Neutrophil (primary cell): ENCODE results near the gene PHKB.

Source experiments
- H3K27ac ChIP-seq: fragments of 200-600 bp; sonication (generic); 2 replicates; pipeline ENCODE4 v1.5.1; 2016; ENCODE audit warnings: mild to moderate bottlenecking, moderate library complexity
- H3K27me3 ChIP-seq: fragments of 200-600 bp; sonication (generic); 2 replicates; pipeline ENCODE4 v1.6.0; 2016; ENCODE audit warnings: mild to moderate bottlenecking
- H3K36me3 ChIP-seq: fragments of 200-600 bp; sonication (generic); 2 replicates; pipeline ENCODE4 v1.5.1; 2017
- H3K4me1 ChIP-seq, 2 experiments: fragments of 200-600 bp in 1 of 2; sonication (generic) in 1 of 2; 1 replicate in 1 of 2; 2 replicates in 1 of 2; pipeline versions ENCODE4 v1.5.1 to v1.6.1; 2013 to 2016; ENCODE audit warnings: low read depth in 1 of 2, low read length in 1 of 2, mild to moderate bottlenecking in 1 of 2, moderate library complexity in 1 of 2; ENCODE audit not compliant: control insufficient read depth in 1 of 2, insufficient read depth in 1 of 2
- H3K4me3 ChIP-seq, 2 experiments: fragments of 200-600 bp in 1 of 2; sonication (generic) in 1 of 2; 1 replicate in 1 of 2; 2 replicates in 1 of 2; pipeline ENCODE4 v1.5.1; 2013 to 2016; ENCODE audit warnings: low read depth in 1 of 2, low read length in 1 of 2, mild to moderate bottlenecking in 1 of 2, moderate library complexity in 1 of 2
- H3K9me3 ChIP-seq: fragments of 200-600 bp; sonication (generic); 2 replicates; pipeline ENCODE4 v1.5.1; 2016
- TF ChIP-seq, protein P1 (sequence below): fragments of 200-600 bp; sonication (generic); IDR thresholded peaks from 2 replicates; pipeline ENCODE4 v1.5.1; 2016; ENCODE audit warnings: antibody characterized with exemption

PHKB gene

DNA sequence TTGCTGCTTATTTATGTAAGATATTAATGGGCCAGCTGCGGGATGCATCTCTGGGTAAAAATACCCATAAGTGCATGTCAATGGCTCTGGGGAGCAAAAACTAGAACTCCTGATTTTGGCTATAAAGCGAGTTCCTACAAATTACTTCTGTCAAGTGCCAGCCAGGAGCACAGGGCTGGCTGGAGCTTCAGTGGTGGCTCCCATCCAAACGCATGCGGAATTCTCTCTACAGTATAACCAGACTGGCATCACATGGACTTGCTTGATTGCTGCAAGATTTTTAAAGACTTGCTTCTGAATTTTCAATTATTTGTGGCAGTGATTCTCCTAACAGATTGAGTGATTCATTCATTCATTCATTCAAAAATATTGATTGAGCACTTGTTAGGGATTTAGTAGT lies 260.9 kb downstream of the PHKB start:
- Histone ChIP-seq H3K4me3 (no peak overlapping the region), H3K9me3 (no peaks in the 10 kb centered on the region), H3K27ac (no peak overlapping the region), H3K36me3 (no peaks in the 10 kb centered on the region), H3K27me3 (no peaks in the 10 kb centered on the region), H3K4me1 (no peaks in the 10 kb centered on the region)
- TF ChIP-seq, protein P1, sequence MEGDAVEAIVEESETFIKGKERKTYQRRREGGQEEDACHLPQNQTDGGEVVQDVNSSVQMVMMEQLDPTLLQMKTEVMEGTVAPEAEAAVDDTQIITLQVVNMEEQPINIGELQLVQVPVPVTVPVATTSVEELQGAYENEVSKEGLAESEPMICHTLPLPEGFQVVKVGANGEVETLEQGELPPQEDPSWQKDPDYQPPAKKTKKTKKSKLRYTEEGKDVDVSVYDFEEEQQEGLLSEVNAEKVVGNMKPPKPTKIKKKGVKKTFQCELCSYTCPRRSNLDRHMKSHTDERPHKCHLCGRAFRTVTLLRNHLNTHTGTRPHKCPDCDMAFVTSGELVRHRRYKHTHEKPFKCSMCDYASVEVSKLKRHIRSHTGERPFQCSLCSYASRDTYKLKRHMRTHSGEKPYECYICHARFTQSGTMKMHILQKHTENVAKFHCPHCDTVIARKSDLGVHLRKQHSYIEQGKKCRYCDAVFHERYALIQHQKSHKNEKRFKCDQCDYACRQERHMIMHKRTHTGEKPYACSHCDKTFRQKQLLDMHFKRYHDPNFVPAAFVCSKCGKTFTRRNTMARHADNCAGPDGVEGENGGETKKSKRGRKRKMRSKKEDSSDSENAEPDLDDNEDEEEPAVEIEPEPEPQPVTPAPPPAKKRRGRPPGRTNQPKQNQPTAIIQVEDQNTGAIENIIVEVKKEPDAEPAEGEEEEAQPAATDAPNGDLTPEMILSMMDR, result no peak

DNA sequence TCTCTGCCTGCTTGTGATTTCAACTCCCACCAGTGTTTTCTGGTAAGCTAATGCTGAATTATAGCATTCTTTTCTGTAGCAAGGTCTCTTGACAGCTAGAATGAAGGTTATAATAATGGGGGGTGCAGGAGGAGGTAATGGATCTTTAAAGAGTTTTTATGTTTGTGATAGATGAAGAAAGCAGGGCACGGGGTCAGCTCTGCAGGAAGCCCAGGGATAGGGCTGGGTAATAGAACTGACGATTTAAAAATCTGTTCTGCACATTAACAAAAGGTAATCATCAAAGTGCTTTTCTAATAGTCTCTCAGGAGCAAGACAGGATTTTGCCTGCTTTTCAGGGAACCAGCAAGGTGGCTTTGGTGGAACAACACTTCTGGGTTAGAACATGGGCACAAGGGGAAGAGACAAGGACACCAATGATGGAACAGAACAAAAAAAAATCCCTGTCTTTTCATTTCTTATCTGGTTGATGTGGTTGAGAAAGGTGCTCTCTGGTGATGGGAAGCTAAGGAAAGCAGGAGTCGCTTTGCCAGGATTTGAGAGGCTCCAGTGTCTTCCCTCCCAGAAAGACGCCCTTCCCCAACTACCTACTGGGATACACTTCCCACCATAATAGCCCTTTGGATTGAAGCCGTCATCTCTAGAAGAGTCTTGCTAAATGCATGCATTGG lies 263.1 kb downstream of the PHKB start:
- H3K27ac ChIP-seq, result no peak overlapping the region
- no peaks in the 10 kb centered on the region for H3K27me3 ChIP-seq
- TF ChIP-seq, protein P1, result no peak
- no peak overlapping the region for H3K4me3 ChIP-seq
- no peaks in the 10 kb centered on the region for H3K36me3 ChIP-seq
- no peaks in the 10 kb centered on the region for H3K4me1 ChIP-seq
- no peaks in the 10 kb centered on the region for H3K9me3 ChIP-seq

DNA sequence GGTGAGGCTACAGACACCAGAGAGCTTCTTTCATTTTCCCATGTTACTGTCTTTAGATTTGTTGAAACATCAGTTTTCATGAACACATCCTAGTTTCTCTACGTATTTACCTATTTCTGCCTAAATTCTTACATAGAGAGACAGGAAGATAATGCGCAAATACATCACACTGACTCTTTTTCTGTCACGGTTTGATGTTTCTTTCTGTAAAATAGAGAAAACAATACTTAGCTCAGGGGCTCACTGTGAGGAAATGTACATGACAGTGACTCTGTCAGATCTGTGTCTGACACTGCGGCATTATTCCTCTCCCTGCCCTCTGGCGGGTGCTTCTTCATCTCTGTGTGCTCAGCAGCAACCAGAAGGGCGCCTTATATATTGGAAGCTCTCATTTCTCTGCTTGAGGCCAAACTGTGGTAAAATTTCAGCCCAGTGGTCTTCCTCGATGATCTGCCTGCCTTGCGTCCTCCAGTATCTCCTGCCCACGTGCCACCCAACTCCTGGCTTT lies 264.1 kb downstream of the PHKB start:
- H3K27ac ChIP-seq, result no peak overlapping the region
- no peaks in the 10 kb centered on the region for H3K9me3 ChIP-seq
- no peaks in the 10 kb centered on the region for H3K36me3 ChIP-seq
- H3K4me3 ChIP-seq, result no peak overlapping the region
- H3K4me1 ChIP-seq, result no peaks in the 10 kb centered on the region
- H3K27me3 ChIP-seq, result no peaks in the 10 kb centered on the region
- TF ChIP-seq, protein P1, result no peak

DNA sequence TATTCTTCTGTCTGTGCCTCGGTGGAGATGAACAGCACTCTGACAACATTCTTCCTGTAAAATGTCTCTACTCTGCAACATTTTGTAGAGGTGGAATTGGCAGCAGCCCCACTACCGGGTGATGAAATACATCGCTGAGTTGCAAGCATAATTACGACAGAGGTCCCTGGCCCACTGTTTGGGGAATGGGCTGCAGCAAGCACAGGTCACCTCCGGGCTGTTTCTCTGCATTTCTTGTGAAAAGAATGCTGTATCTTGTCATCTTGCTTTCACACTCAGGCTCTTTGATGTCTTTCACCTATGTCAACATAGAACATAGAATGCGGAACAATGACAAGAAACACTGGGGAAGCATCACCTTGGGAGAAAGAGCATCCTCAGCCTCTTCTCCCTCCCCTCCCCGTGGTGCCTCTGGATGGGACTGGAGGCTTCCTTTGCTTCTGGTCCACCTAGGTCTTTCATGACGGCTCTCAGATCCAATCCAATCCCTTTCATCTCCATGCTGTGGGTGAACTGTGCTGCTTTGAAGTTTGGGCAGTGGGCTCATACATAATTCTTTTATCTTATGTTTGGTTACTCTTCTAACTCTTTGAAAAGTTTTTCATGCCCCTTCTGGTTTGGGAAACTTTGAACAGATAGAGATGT lies 265.0 kb downstream of the PHKB start:
- Histone ChIP-seq H3K4me1 (no peaks in the 10 kb centered on the region), H3K4me3 (no peak overlapping the region)

DNA sequence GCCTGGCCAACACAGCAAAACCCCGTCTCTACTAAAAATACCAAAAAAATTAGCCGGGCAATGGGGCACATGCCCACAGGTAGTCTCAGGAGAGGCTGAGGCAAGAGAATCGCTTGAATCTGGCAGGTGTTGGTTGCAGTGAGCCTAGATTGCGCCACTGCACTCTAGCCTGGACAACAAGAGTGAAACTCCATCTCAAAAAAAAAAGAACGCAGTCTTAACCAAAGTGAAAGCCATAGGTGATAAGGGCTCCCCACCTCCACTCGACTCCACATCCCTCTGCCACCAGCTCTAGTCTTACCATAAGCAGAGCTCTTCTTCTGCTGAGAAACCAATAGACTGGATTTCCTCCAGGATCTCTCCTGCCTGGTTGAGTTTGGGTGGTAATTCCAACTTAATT lies 266.0 kb downstream of the PHKB start:
- H3K4me3 ChIP-seq, result no peak overlapping the region
- H3K4me1 ChIP-seq, result no peaks in the 10 kb centered on the region
- TF ChIP-seq, protein P1, result no peak
- no peaks in the 10 kb centered on the region for H3K36me3 ChIP-seq
- H3K9me3 ChIP-seq, result no peaks in the 10 kb centered on the region
- no peak overlapping the region for H3K27ac ChIP-seq
- no peaks in the 10 kb centered on the region for H3K27me3 ChIP-seq

More for the DNA sequence above, 265.0 kb downstream of the PHKB start:
- no peak overlapping the region for H3K27ac ChIP-seq
- H3K36me3 ChIP-seq, result no peaks in the 10 kb centered on the region
- TF ChIP-seq, protein P1, result no peak
- H3K27me3 ChIP-seq, result no peaks in the 10 kb centered on the region
- no peaks in the 10 kb centered on the region for H3K9me3 ChIP-seq
